GM12878 (cell line): ENCODE results near the gene ZNF672. TPM values are rescaled to one million over a fixed set of nuclear protein-coding genes. Genes with fewer than 3 reads are reported as not detected.

Experiments used
- ATAC-seq: fragments of 200-7000 bp; cut with Tn5 transposase; 3 replicates; pipeline ENCODE4 v1.9.1; 2020; ENCODE audit warnings: mild to moderate bottlenecking, moderate library complexity
- BruUV-seq: library from RNA; stranded (reverse); fragments of 400-500 nt; replicated peaks from 2 replicates; lab custom pipeline; 2021; lab: Mats Ljungman, UMichigan
- CTCF ChIA-PET: fragments of 300-600 bp; sonication (Branson Sonifier 250); formaldehyde crosslinking; extraction: SDS; loops from one replicate; lab custom pipeline; 2021; ENCODE audit warnings: inconsistent platforms; lab: Yijun Ruan, JAX
- POLR2A ChIA-PET: fragments of 350-600 bp; formaldehyde crosslinking; extraction: SDS; loops from one replicate; lab custom pipeline; 2021; ENCODE audit warnings: inconsistent platforms; lab: Charles Lee
- RAD21 ChIA-PET: fragments of 300-600 bp; sonication (Branson Sonifier 250); formaldehyde crosslinking; loops from one replicate; lab custom pipeline; 2023; ENCODE audit warnings: antibody characterized with exemption; ENCODE audit not compliant: unreplicated experiment; lab: Charles Lee
- SMC1A ChIA-PET: fragments of 300-600 bp; sonication (Branson Sonifier 250); formaldehyde crosslinking; loops from one replicate; lab custom pipeline; 2023; ENCODE audit not compliant: unreplicated experiment, uncharacterized antibody; lab: Charles Lee
- DNase-seq: peaks from one replicate; pipeline ENCODE4 v3.0.0-alpha.2; 2011; ENCODE audit warnings: low read depth, low spot score
- FAIRE-seq: peaks from 3 replicates; lab custom pipeline; 2011; peaks lifted over from hg19 to GRCh38; lab: Jason Lieb, UNC
- H2AFZ ChIP-seq: 2 replicates; pipeline ENCODE4 v1.6.0; 2011; ENCODE audit warnings: low read depth, low read length, control low read depth; ENCODE audit not compliant: control insufficient read depth
- H3K27ac ChIP-seq: 2 replicates; pipeline ENCODE4 v1.5.1; 2011; ENCODE audit warnings: control low read depth; ENCODE audit not compliant: control insufficient read depth, insufficient read depth
- H3K27me3 ChIP-seq, 2 experiments: replicated peaks in 1 of 2; 2 replicates each; pipeline versions ENCODE4 v1.6.0 to v1.6.1; 2011; ENCODE audit warnings: low read length in 1 of 2; ENCODE audit not compliant: control insufficient read depth in 2 of 2, insufficient read depth in 2 of 2
- H3K36me3 ChIP-seq, 2 experiments: 2 replicates each; pipeline ENCODE4 v1.5.1; 2011; ENCODE audit warnings: low read length in 1 of 2; ENCODE audit not compliant: control insufficient read depth in 2 of 2, insufficient read depth in 2 of 2
- H3K4me1 ChIP-seq: 2 replicates; pipeline ENCODE4 v1.6.1; 2011; ENCODE audit warnings: mild to moderate bottlenecking, low read length, moderate library complexity, mixed read lengths; ENCODE audit not compliant: control insufficient read depth, insufficient read depth
- H3K4me2 ChIP-seq: 2 replicates; pipeline ENCODE4 v1.6.0; 2011; ENCODE audit warnings: control low read depth; ENCODE audit not compliant: control insufficient read depth, insufficient read depth
- H3K4me3 ChIP-seq: fragments of 200-600 bp; sonication (generic); 2 replicates; pipeline ENCODE4 v1.5.1; 2016
- H3K79me2 ChIP-seq: 2 replicates; pipeline ENCODE4 v1.6.0; 2011; ENCODE audit warnings: low read length; ENCODE audit not compliant: control insufficient read depth, insufficient read depth
- H3K9ac ChIP-seq: 2 replicates; pipeline ENCODE4 v1.8.0; 2011; ENCODE audit warnings: low read length, control low read depth, mixed read lengths; ENCODE audit not compliant: control insufficient read depth, insufficient read depth
- H3K9me3 ChIP-seq: replicated peaks from 3 replicates; pipeline ENCODE4 v1.5.1; 2011; ENCODE audit warnings: mild to moderate bottlenecking, low read length; ENCODE audit not compliant: control insufficient read depth, insufficient read depth
- H4K20me1 ChIP-seq: 2 replicates; pipeline ENCODE4 v1.6.0; 2011; ENCODE audit not compliant: control insufficient read depth, insufficient read depth
- BACH1 ChIP-seq: fragments of 450-650 bp; IDR thresholded peaks from 2 replicates; pipeline ENCODE4 v1.6.1; 2017; ENCODE audit warnings: mild to moderate bottlenecking, borderline replicate concordance
- BHLHE40 ChIP-seq, 2 experiments: fragments of 450-650 bp in 1 of 2; IDR thresholded peaks; 2 replicates each; pipeline ENCODE4 v1.6.1; 2011 to 2017; ENCODE audit warnings: low read depth in 2 of 2, borderline replicate concordance in 1 of 2, improper control_type of control experiment in 1 of 2, low read length in 1 of 2, mild to moderate bottlenecking in 1 of 2
- CHD2 ChIP-seq: IDR thresholded peaks from 2 replicates; pipeline ENCODE4 v1.6.1; 2011; ENCODE audit warnings: low read depth, low read length, improper control_type of control experiment, borderline replicate concordance
- DPF2 ChIP-seq: fragments of 450-650 bp; IDR thresholded peaks from 2 replicates; pipeline ENCODE4 v1.6.1; 2017; ENCODE audit warnings: mild to moderate bottlenecking
- EED ChIP-seq: sonication (generic); IDR thresholded peaks from 2 replicates; pipeline ENCODE4 v1.6.1; 2016; ENCODE audit warnings: antibody characterized with exemption, low read depth
- ESRRA ChIP-seq: IDR thresholded peaks from 2 replicates; pipeline ENCODE4 v1.6.1; 2012; ENCODE audit warnings: mild to moderate bottlenecking, low read length, improper control_type of control experiment
- FOXM1 ChIP-seq: IDR thresholded peaks from 2 replicates; pipeline ENCODE4 v1.6.1; 2012; ENCODE audit warnings: low read depth, mild to moderate bottlenecking, inconsistent platforms, low read length, moderate library complexity
- HCFC1 ChIP-seq: fragments of 150-350 bp; IDR thresholded peaks from 2 replicates; pipeline ENCODE4 v1.6.1; 2014; ENCODE audit warnings: low read length
- IKZF2 ChIP-seq, 2 experiments: fragments of 450-650 bp; IDR thresholded peaks; 2 replicates each; pipeline ENCODE4 v1.6.1; 2017; ENCODE audit warnings: mild to moderate bottlenecking in 2 of 2, moderate library complexity in 2 of 2
- JUND ChIP-seq: IDR thresholded peaks from 2 replicates; pipeline ENCODE4 v1.6.1; 2012; ENCODE audit warnings: low read depth, mild to moderate bottlenecking, low read length, improper control_type of control experiment, moderate library complexity
- MEF2A ChIP-seq: IDR thresholded peaks from 2 replicates; pipeline ENCODE4 v1.6.1; 2011; ENCODE audit warnings: low read depth, mild to moderate bottlenecking, low read length, moderate library complexity; ENCODE audit not compliant: insufficient read depth
- MTA2 ChIP-seq: fragments of 450-650 bp; IDR thresholded peaks from 2 replicates; pipeline ENCODE4 v1.6.1; 2016; ENCODE audit warnings: low read depth, mild to moderate bottlenecking, moderate library complexity
- NR2C1 ChIP-seq: fragments of 450-650 bp; IDR thresholded peaks from 2 replicates; pipeline ENCODE4 v1.6.1; 2017; ENCODE audit warnings: antibody characterized with exemption, mild to moderate bottlenecking, moderate library complexity
- NRF1 ChIP-seq: conservative IDR thresholded peaks from 2 replicates; pipeline ENCODE4 v1.6.1; 2011; ENCODE audit warnings: mild to moderate bottlenecking, low read depth, low read length, improper control_type of control experiment
- PAX5 ChIP-seq: IDR thresholded peaks from 2 replicates; pipeline ENCODE4 v1.6.1; 2011; ENCODE audit warnings: low read depth, low read length, borderline replicate concordance
- PML ChIP-seq: IDR thresholded peaks from 2 replicates; pipeline ENCODE4 v1.6.1; 2012; ENCODE audit warnings: low read length, inconsistent platforms
- RAD21 ChIP-seq: IDR thresholded peaks from 2 replicates; pipeline ENCODE4 v1.6.1; 2011; ENCODE audit warnings: mild to moderate bottlenecking, low read depth, low read length, moderate library complexity; ENCODE audit not compliant: insufficient read depth
- SP1 ChIP-seq: IDR thresholded peaks from one replicate; pipeline ENCODE4 v1.6.1; 2011; ENCODE audit warnings: low read depth, low read length
- SREBF1 ChIP-seq: IDR thresholded peaks from 2 replicates; pipeline ENCODE4 v1.6.1; 2012; ENCODE audit warnings: mild to moderate bottlenecking, low read length
- TCF12 ChIP-seq: IDR thresholded peaks from 2 replicates; pipeline ENCODE4 v1.6.1; 2011; ENCODE audit warnings: low read depth, mild to moderate bottlenecking, low read length
- TCF7 ChIP-seq: IDR thresholded peaks from 2 replicates; pipeline ENCODE4 v1.6.1; 2014; ENCODE audit warnings: antibody characterized with exemption, borderline replicate concordance
- YY1 ChIP-seq: IDR thresholded peaks from 2 replicates; pipeline ENCODE4 v1.6.1; 2011; ENCODE audit warnings: low read depth, mild to moderate bottlenecking, low read length
- ZNF24 ChIP-seq: fragments of 450-650 bp; IDR thresholded peaks from 2 replicates; pipeline ENCODE4 v1.6.1; 2017; ENCODE audit warnings: antibody characterized with exemption, mild to moderate bottlenecking
- in situ Hi-C: fragments of 300-500 bp; cut with MboI; formaldehyde crosslinking; loops from 9 replicates; pipeline ENCODE4 v1.14.3; 2018; ENCODE audit warnings: mixed read lengths
- intact Hi-C: fragments of 100-400 bp; cut with micrococcal nuclease; formaldehyde crosslinking; loops from one replicate; pipeline ENCODE4 v1.14.2; 2022; ENCODE audit not compliant: unreplicated experiment
- polyA plus RNA-seq, 11 experiments: library from polyadenylated mRNA; depleted of rRNA in 4 of 11; unstranded in 6 of 11; stranded (reverse) in 5 of 11; fragments of >200 nt; fragmentation: Nextera tagmentation in 4 of 11; fragmentation: Illumina TruSeq in 1 of 11; extraction: Ambion mirVana in 4 of 11; extraction: Trizol in 1 of 11; gene quantifications; 1 replicate in 1 of 11; 2 replicates in 10 of 11; pipeline versions ENCODE4 v1.2.1 to v1.2.3, GENCODE V29; 2011 to 2016; ENCODE audit warnings: inconsistent platforms in 2 of 11, missing spikeins in 2 of 11, low read depth in 1 of 11
- total RNA-seq, 4 experiments: library from RNA; depleted of rRNA in 3 of 4; stranded (reverse); fragments of >200 nt in 3 of 4; fragmentation: Illumina TruSeq in 1 of 4; extraction: Trizol in 1 of 4; gene quantifications; 2 replicates each; pipeline versions ENCODE4 v1.2.1 to v1.2.3, GENCODE V29; 2013 to 2021
- TF ChIP-seq, protein P1 (sequence below): IDR thresholded peaks from 2 replicates; pipeline ENCODE4 v1.6.1; 2012; ENCODE audit warnings: low read length, inconsistent platforms
- TF ChIP-seq, protein P2 (sequence below): fragments of 450-650 bp; IDR thresholded peaks from 2 replicates; pipeline ENCODE4 v1.6.1; 2017; ENCODE audit warnings: low read depth, mild to moderate bottlenecking, moderate library complexity

Gene ZNF672
- total and polyA plus RNA-seq, 10 of the 15 experiments (the other 5 are each of a cell fraction or from before 2014, with no cell fraction given) = 2.9 to 51.3 (median 39.8) TPM

DNA sequence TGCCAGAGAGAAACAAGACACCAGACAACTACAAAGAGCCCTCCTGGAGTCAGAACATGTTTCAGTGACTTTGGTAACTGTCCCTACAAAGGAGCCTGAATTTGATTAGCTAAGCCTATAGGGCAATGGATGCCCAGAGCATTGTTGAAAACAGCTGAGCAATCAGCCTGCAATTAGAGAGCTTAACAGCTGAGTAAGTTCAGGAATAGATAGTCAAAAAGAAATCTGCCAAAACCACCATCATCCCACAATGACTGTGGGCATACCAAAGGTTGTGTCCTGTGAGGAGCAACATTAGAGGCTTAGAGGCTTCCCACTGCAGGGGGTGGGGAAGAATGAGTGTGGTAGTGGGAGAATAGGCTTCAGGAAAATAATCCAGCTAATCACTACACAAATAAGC is 44.4 kb upstream of the ZNF672 start:
- CTCF ChIA-PET = interaction anchor here (0.8 to 2.8 kb wide), 2 partner anchors 12 to 389 kb away, joined by 3 to 20 read pairs; no protein-coding TSS in a partner anchor
- peaks cover 4% of the 10 kb centered on the region; the same call in 2 of the 3 replicates for H3K9me3 ChIP-seq
- intact Hi-C loops (loop anchor here (1.0 to 5.0 kb wide), 4 partner anchors 12 to 366 kb away; partner anchors contain the start of gene LYPD8), in situ Hi-C loops (no loop called here)
- POLR2A ChIA-PET = interaction anchor here (1.6 kb wide), 1 partner anchor 12 kb away, joined by 5 read pairs; no protein-coding TSS in a partner anchor
- no peaks in the 10 kb centered on the region for H3K79me2 ChIP-seq
- ATAC-seq (peak; percentile 97), FAIRE-seq (peak; percentile 81), DNase-seq (peak; percentile 82)
- no peak overlapping the region for H3K4me2 ChIP-seq
- no peaks in the 10 kb centered on the region for H3K36me3 ChIP-seq
- H3K9ac ChIP-seq = no peak overlapping the region
- SMC1A ChIA-PET = interaction anchor here (0.8 to 7.2 kb wide), 7 partner anchors 12 to 389 kb away, joined by 3 to 89 read pairs (median 4); no protein-coding TSS in a partner anchor
- BruUV-seq = no TSS peak
- no peak overlapping the region for H3K27ac ChIP-seq
- H3K4me3 ChIP-seq = no peak overlapping the region
- no peaks in the 10 kb centered on the region for H3K27me3 ChIP-seq
- H2AFZ ChIP-seq = no peak overlapping the region
- H3K4me1 ChIP-seq = peaks cover 18% of the 10 kb centered on the region
- H4K20me1 ChIP-seq = no peaks in the 10 kb centered on the region
- RAD21 ChIA-PET = interaction anchor here (1.2 to 4.6 kb wide), 5 partner anchors 11 to 550 kb away, joined by 4 to 43 read pairs (median 5); no protein-coding TSS in a partner anchor
- TF ChIP-seq MTA2 (peak; percentile 98), FOXM1 (peak; percentile 92), YY1 (peak; percentile 52; the same call in 1 of the 2 replicates), PML (peak; percentile 54; the same call in 1 of the 2 replicates), HCFC1 (no peak), PAX5 (peak; percentile 86; the same call in 1 of the 2 replicates), DPF2 (peak; percentile 96), BHLHE40 (IDR thresholded peaks at IDR 0.05; ENCODE audit: borderline replicate concordance in 1 of 2, low read depth in 2 of 2, low read length in 1 of 2) (0 out of 4 replicates have a peak, but pooled peaks of 1 of the 2 experiments have one; percentile 26), RAD21 (0 out of 2 replicates have a peak, but pooled peaks have one; percentile 9), SP1 (peak; percentile 50), TCF7 (peak; percentile 43; the same call in 1 of the 2 replicates), BACH1 (peak; percentile 74; the same call in 1 of the 2 replicates), CHD2 (no peak), ZNF24 (0 out of 2 replicates have a peak, but pooled peaks have one; percentile 23), EED (peak; percentile 95), IKZF2 (IDR thresholded peaks at IDR 0.05) (peak; percentile 80 to 90), SREBF1 (no peak), TCF12 (peak; percentile 70), NRF1 (no peak), JUND (peak; percentile 55; the same call in 1 of the 2 replicates), NR2C1 (no peak), MEF2A (0 out of 2 replicates have a peak, but pooled peaks have one; percentile 67), ESRRA (no peak)
- TF ChIP-seq, protein P1, sequence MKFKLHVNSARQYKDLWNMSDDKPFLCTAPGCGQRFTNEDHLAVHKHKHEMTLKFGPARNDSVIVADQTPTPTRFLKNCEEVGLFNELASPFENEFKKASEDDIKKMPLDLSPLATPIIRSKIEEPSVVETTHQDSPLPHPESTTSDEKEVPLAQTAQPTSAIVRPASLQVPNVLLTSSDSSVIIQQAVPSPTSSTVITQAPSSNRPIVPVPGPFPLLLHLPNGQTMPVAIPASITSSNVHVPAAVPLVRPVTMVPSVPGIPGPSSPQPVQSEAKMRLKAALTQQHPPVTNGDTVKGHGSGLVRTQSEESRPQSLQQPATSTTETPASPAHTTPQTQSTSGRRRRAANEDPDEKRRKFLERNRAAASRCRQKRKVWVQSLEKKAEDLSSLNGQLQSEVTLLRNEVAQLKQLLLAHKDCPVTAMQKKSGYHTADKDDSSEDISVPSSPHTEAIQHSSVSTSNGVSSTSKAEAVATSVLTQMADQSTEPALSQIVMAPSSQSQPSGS = peak; percentile 93
- TF ChIP-seq, protein P2, sequence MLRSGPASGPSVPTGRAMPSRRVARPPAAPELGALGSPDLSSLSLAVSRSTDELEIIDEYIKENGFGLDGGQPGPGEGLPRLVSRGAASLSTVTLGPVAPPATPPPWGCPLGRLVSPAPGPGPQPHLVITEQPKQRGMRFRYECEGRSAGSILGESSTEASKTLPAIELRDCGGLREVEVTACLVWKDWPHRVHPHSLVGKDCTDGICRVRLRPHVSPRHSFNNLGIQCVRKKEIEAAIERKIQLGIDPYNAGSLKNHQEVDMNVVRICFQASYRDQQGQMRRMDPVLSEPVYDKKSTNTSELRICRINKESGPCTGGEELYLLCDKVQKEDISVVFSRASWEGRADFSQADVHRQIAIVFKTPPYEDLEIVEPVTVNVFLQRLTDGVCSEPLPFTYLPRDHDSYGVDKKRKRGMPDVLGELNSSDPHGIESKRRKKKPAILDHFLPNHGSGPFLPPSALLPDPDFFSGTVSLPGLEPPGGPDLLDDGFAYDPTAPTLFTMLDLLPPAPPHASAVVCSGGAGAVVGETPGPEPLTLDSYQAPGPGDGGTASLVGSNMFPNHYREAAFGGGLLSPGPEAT = peak; percentile 38; the same call in 1 of the 2 replicates
